Measurements from ENCODE around the gene EBP.
"Not testable (repeated sequence)": the region's sequence is repeated elsewhere in the genome, so short reads cannot be mapped to it uniquely, and the experiment has no call there.

Gene EBP

GRCh38 chrX:48516987-48517386 is 4.6 kb upstream of the EBP start:
- no peak for DNase-seq (ENCODE audit: extremely low read depth, low read depth)
- no peak for TF ChIP-seq CTCF (IDR thresholded peaks at IDR 0.05; ENCODE audit: low read depth, low read length, missing control alignments)
- no peak overlapping the region for H3K4me3 ChIP-seq (replicated peaks; ENCODE audit: low read depth, low read length)

DNA sequence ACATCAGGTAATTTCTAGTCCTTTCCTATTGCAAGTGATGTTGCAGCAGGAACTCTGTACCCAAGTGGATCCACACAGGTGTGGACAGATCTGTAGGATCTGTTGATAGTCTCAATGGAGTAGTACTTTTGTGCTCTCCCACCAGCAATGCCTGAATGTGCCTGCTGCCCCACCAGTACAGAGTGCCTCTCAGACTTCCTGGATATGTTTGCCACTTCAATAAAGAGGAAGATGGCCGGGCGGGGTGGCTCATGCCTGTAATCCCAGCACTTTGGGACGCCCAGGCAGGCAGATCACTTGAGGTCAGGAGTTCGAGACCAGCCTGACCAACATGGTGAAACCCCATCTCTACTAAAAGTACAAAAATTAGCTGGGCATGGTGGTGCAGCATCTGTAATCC is 2.1 kb upstream of the EBP start:
- not testable (repeated sequence) for DNase-seq (ENCODE audit: extremely low read depth, low read depth); H3K4me3 ChIP-seq (replicated peaks; ENCODE audit: low read depth, low read length)

DNA sequence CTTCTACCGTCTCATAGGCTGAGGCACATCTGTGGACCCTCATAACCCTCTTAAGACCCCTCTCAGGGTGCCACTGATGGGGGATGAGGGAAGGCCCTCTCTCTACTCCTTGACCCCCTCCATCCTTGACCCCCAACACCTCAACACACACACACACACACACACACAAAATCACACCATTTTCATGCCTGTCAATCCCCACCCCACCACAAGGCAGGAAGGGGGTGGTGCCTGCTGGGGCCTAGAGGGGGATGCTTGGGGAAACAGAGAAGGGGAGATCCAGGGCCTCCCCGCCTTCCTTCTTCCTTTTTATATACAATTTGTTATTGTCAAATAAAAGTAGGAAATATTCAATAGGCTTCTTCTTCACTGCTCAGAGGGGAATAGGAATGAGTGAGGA is 1.2 kb upstream of the EBP start:
- DNase-seq (ENCODE audit: extremely low read depth, low read depth) = no peak
- no peak for TF ChIP-seq CTCF (IDR thresholded peaks at IDR 0.05; ENCODE audit: low read depth, low read length, missing control alignments)
- no peak overlapping the region for H3K4me3 ChIP-seq (replicated peaks; ENCODE audit: low read depth, low read length)

DNA sequence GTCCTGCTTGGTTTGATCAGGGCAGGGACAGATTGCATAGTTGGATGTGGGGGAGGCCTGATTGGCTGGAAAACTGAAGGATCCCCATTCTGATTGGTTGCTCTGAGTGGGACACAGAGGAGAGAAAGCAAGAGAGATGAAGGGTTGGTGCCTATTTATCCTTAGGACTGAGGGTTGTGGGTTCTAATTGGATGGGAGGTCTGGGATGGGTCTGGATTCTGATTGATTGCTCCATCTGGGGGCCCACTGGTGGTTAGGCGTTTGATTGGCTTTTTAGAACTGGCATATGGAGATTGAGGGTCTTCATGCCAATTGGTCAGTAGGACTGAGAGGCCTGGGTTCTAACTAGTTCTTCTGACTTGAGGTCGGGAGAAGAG is 644 bp upstream of the EBP start:
- DNase-seq (ENCODE audit: extremely low read depth, low read depth) = no peak
- no peak for TF ChIP-seq CTCF (IDR thresholded peaks at IDR 0.05; ENCODE audit: low read depth, low read length, missing control alignments)
- H3K4me3 ChIP-seq (replicated peaks; ENCODE audit: low read depth, low read length) = peak overlapping the region; percentile 70

- H3K4me3 ChIP-seq (replicated peaks; ENCODE audit: low read depth, low read length) = peak overlapping the region; percentile 70
- no peak for DNase-seq (ENCODE audit: extremely low read depth, low read depth)
- TF ChIP-seq CTCF (IDR thresholded peaks at IDR 0.05; ENCODE audit: low read depth, low read length, missing control alignments) = no peak
Observed at GRCh38 chrX:48522291-48522690, 683 bp downstream of the EBP start.

- no peak overlapping the region for H3K4me3 ChIP-seq (replicated peaks; ENCODE audit: low read depth, low read length)
- no peak for DNase-seq (ENCODE audit: extremely low read depth, low read depth)
Observed at GRCh38 chrX:48523682-48524081, 2.1 kb downstream of the EBP start.

DNA sequence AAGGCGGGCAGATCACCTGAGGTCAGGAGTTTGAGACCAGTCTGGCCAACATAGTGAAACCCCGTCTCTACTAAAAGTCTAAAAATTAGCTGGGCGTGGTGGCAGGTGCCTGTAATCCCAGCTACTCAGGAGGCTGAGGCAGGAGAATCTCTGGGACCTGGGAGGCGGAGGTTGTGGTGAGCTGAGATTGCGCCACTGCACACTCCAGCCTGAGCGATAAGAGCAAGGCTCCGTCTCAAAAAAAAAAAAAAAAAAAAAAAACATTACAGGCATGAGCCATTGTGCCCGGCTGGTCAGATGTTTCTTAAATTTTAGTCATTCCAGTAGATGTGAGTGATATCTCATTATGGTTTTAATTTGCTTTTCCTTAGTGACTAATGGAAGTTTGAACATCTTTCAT is 4.2 kb downstream of the EBP start:
- not testable (repeated sequence) for H3K4me3 ChIP-seq (replicated peaks; ENCODE audit: low read depth, low read length); DNase-seq (ENCODE audit: extremely low read depth, low read depth)

More at GRCh38 chrX:48523682-48524081, 2.1 kb downstream of the EBP start:
- TF ChIP-seq CTCF (IDR thresholded peaks at IDR 0.05; ENCODE audit: low read depth, low read length, missing control alignments) = no peak

GRCh38 chrX:48530736-48531135 is 9.1 kb downstream of the EBP start:
- TF ChIP-seq CTCF (IDR thresholded peaks at IDR 0.05; ENCODE audit: low read depth, low read length, missing control alignments) = no peak
- DNase-seq (ENCODE audit: extremely low read depth, low read depth) = no peak
- no peak overlapping the region for H3K4me3 ChIP-seq (replicated peaks; ENCODE audit: low read depth, low read length)
